NB4 (cell line): ENCODE measurements around the gene PRKAA2.
"Not testable (repeated sequence)": the region's sequence is repeated elsewhere in the genome, so short reads cannot be mapped to it uniquely, and the experiment has no call there.

Experiments used
- DNase-seq: peaks from one replicate; pipeline ENCODE4 v3.0.0; 2010; ENCODE audit warnings: low read depth
- H3K4me3 ChIP-seq: one replicate; pipeline ENCODE4 v1.5.1; 2011; ENCODE audit warnings: mild to moderate bottlenecking, low read depth, low read length, moderate library complexity
- CTCF ChIP-seq: IDR thresholded peaks from one replicate; pipeline ENCODE4 v1.5.1; 2012; ENCODE audit warnings: low read depth, low read length
- MAX ChIP-seq: IDR thresholded peaks from 2 replicates; pipeline ENCODE4 v1.6.1; 2011; ENCODE audit warnings: low read depth, low read length
- MYC ChIP-seq: IDR thresholded peaks from 2 replicates; pipeline ENCODE4 v1.6.1; 2011; ENCODE audit warnings: low read depth, low read length
- POLR2A ChIP-seq: IDR thresholded peaks from 2 replicates; pipeline ENCODE4 v1.6.1; 2011; ENCODE audit warnings: mild to moderate bottlenecking; ENCODE audit not compliant: insufficient read length; ENCODE audit errors: extremely low read depth

Gene PRKAA2

DNA sequence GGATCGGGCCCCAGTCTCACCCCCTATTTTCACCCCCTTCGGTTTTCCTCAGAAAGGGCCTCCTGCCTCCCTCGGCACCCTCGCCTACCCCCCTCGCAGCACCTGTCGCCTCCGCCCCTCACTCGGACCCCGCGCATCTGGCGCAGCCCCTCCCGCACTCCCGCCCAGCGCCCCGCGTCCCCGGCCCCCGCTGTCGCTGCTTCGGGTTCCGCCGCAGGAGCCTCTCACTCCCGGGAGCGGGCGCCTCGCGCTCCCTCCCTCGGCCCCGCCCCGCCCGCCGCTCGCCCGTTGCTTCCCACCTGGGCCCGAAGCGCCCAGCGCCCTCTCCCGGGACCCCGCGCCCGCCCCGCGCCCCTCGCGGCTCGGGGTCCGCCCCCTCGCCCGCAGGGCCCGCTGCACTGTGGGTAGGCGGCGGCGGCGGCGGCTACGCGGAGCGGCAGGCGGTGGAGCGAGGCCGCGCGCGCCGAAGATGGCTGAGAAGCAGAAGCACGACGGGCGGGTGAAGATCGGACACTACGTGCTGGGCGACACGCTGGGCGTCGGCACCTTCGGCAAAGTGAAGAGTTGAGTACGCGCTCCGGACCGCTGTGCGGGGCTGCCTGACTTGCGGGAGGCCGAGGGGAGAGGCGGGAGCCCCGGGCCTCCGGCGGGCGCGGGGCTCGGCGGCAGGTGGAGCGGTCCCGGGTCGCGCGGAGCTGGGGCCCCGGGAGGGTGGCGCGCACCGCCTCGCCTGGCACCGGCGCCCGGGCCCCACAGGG lies at the start of gene PRKAA2:
PRKAA2 (plus strand) TSS at position 396 of the 758 bp plus-strand sequence; CDS start at position 470, 74 bp downstream.
- no peak for DNase-seq

GRCh38 chr1:56595397-56596191 lies 49.5 kb upstream of the PRKAA2 start:
- DNase-seq: not testable (repeated sequence)

More for the DNA sequence above, at the start of gene PRKAA2:
- no peak for TF ChIP-seq MYC
- no peak for TF ChIP-seq MAX
- no peak for TF ChIP-seq CTCF
- no peak within 1 kb of the TSS for H3K4me3 ChIP-seq

GRCh38 chr1:56610097-56610496 lies 35.0 kb upstream of the PRKAA2 start:
- DNase-seq, H3K4me3 ChIP-seq: not testable (repeated sequence)

More at GRCh38 chr1:56595397-56596191, 49.5 kb upstream of the PRKAA2 start:
- not testable (repeated sequence) for H3K4me3 ChIP-seq

DNA sequence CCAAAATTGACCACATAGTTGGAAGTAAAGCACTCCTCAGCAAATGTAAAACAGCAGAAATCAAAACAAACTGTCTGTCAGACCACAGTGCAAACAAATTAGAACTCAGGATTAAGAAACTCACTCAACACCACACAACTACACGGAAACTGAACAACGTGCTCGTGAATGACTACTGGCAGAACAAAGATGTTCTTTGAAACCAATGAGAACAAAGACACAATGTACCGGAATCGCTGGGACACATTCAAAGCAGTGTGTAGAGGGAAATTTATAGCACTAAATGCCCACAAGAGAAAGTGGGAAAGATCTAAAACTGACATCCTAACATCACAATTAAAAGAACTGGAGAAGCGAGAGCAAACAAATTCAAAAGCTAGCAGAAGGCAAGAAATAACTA lies 34.3 kb upstream of the PRKAA2 start:
- not testable (repeated sequence) for DNase-seq, H3K4me3 ChIP-seq

- TF ChIP-seq MAX: no peak
- TF ChIP-seq MYC: no peak
- TF ChIP-seq CTCF: no peak
- no peak for TF ChIP-seq POLR2A
- no peak overlapping the region for H3K4me3 ChIP-seq
- no peak for DNase-seq
These were observed 28.0 kb upstream of the PRKAA2 start for GRCh38 chr1:56617141-56617540.

DNA sequence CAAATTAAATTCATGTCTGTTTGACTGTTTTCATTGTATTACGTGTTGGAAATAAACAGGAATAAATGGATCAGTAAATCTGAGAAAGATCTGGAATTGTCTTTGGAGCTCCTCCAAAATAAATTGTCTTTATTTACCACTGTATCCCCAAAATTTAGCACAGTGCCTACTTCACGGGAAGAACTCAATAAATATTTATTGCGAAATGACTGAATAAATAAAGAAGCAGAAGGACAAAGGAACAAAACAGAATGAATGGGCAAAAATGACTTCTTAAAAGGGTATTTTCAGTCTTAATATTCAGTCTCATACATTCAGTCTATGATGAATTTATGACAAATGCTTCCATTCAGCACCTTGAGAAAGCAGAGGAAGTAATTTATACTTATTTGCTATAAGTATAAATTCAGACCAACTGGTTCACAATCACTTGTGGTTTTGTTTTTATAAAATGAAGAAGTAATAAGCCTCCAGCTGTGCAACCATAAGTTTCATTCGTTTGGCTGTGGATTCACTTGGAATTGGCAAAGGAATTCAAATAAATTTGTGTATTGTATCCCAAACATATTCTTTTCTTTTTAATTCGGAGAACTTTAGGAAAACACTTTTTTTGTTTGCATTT lies 19.2 kb upstream of the PRKAA2 start:
- no peak overlapping the region for H3K4me3 ChIP-seq
- TF ChIP-seq POLR2A (no peak), MAX (no peak), CTCF (no peak), MYC (no peak)
- no peak for DNase-seq

DNA sequence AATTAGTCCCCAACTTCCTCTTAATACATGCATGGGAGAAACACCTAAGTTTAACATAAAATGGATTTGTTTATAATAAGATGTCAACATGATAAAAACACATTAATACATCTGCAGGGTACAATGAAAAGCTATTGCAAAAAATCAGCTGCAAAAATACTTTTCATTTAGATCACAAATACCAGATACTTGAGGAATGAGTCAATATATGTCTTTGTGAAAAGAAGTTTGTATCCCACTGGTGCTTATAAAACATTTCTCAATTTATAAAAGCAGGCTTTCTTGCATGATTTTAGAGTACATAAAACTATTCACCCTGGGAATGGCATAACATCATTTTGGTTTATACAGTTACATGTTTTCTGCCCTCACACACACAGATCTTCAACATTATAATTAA lies 18.6 kb upstream of the PRKAA2 start:
- no peak for DNase-seq
- TF ChIP-seq CTCF (no peak), MYC (no peak), POLR2A (no peak), MAX (no peak)
- H3K4me3 ChIP-seq: no peak overlapping the region
